ENCODE data around the gene RPL22L1.

DNA sequence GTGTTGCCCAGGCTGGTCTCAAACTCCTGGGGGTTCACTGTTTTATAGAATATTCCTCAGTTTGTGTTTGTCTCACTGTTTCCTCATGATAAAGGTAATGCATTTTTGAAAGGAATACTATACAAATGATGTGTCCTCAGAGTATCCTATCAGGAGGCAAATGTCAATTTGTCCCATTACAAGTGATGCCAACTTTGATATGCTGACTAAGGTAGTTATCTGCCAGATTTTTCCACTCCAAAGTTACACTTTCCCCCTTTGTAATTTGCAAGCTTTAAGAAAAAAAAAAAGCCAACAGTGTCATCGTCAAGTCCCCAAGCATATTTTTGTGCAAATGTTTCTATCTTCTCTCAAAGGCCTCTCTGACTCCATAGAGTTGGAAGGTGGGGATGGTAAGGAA is 29.5 kb upstream of the RPL22L1 start:
- TF ChIP-seq, protein P1, sequence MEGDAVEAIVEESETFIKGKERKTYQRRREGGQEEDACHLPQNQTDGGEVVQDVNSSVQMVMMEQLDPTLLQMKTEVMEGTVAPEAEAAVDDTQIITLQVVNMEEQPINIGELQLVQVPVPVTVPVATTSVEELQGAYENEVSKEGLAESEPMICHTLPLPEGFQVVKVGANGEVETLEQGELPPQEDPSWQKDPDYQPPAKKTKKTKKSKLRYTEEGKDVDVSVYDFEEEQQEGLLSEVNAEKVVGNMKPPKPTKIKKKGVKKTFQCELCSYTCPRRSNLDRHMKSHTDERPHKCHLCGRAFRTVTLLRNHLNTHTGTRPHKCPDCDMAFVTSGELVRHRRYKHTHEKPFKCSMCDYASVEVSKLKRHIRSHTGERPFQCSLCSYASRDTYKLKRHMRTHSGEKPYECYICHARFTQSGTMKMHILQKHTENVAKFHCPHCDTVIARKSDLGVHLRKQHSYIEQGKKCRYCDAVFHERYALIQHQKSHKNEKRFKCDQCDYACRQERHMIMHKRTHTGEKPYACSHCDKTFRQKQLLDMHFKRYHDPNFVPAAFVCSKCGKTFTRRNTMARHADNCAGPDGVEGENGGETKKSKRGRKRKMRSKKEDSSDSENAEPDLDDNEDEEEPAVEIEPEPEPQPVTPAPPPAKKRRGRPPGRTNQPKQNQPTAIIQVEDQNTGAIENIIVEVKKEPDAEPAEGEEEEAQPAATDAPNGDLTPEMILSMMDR (IDR thresholded peaks at IDR 0.05): no peak
- TF ChIP-seq POLR2A (IDR thresholded peaks at IDR 0.05): no peak

All from Peyer's patch (tissue), 4 donors.